ENCODE data around the gene AKAP11. TPM values are rescaled to one million over a fixed set of nuclear protein-coding genes. Genes with fewer than 3 reads are reported as not detected.

The AKAP11 gene
- polyA plus RNA-seq: 34.7 and 46.6 TPM in 2 replicates

GRCh38 chr13:42272115-42272803 lies at the start of gene AKAP11:
AKAP11 (plus strand) TSS chr13:42272152; CDS start chr13:42286349, 14,197 bp downstream.

Other genes with a start within 250 kb of the AKAP11 start
- 112 and 125 TPM in 2 replicates for gene DGKH, start 223.5 kb upstream of the AKAP11 start, polyA plus RNA-seq

All from Purkinje cell (primary cell).